Chondrocyte (in vitro differentiated cells): Measurements from ENCODE around the gene MYL12A. TPM values are rescaled to one million over a fixed set of nuclear protein-coding genes. Genes with fewer than 3 reads are reported as not detected.

Experiments used
- DNase-seq: peaks from one replicate; pipeline ENCODE4 v3.0.0; 2021; ENCODE audit warnings: mixed read lengths, low spot score
- H3K27ac Mint-ChIP-seq: one replicate; pipeline ENCODE4 v1.8.0; 2021; ENCODE audit warnings: mild to moderate bottlenecking, moderate library complexity, mixed read lengths; ENCODE audit not compliant: unreplicated experiment
- H3K27me3 Mint-ChIP-seq: 2 replicates; pipeline ENCODE4 v1.8.0; 2021; ENCODE audit warnings: low read depth, mixed read lengths
- H3K36me3 Mint-ChIP-seq: 2 replicates; pipeline ENCODE4 v1.8.0; 2021; ENCODE audit warnings: low read depth, mixed read lengths
- H3K4me1 Mint-ChIP-seq: 2 replicates; pipeline ENCODE4 v1.8.0; 2021; ENCODE audit warnings: low read depth, mild to moderate bottlenecking, mixed read lengths
- H3K4me3 Mint-ChIP-seq: one replicate; pipeline ENCODE4 v1.8.0; 2021; ENCODE audit warnings: mild to moderate bottlenecking, moderate library complexity, mixed read lengths; ENCODE audit not compliant: unreplicated experiment
- H3K9me3 Mint-ChIP-seq: 2 replicates; pipeline ENCODE4 v1.8.0; 2021; ENCODE audit warnings: low read depth, mixed read lengths
- CTCF ChIP-seq: fragments of 200-600 bp; sonication (generic); IDR thresholded peaks from 2 replicates; pipeline ENCODE4 v1.5.0; 2021; ENCODE audit warnings: antibody characterized with exemption, mild to moderate bottlenecking, moderate library complexity
- total RNA-seq: library from RNA; stranded (reverse); gene quantifications from 3 replicates; pipeline ENCODE4 v1.2.1, GENCODE V29; 2021

Gene MYL12A
- total RNA-seq, 1 donor from 2014 or later, result 647 TPM

- peaks cover 18% of the 10 kb centered on the region for H3K4me1 Mint-ChIP-seq
- no peaks in the 10 kb centered on the region for H3K27me3 Mint-ChIP-seq
- TF ChIP-seq CTCF, result no peak
Observed at GRCh38 chr18:3284501-3284900, 36.9 kb downstream of the MYL12A start.

GRCh38 chr18:3286159-3286558 is 38.6 kb downstream of the MYL12A start:
- Mint-ChIP-seq H3K4me3 (no peak overlapping the region), H3K36me3 (no peaks in the 10 kb centered on the region), H3K9me3 (peaks cover 9% of the 10 kb centered on the region), H3K4me1 (peaks cover 18% of the 10 kb centered on the region), H3K27ac (no peak overlapping the region), H3K27me3 (no peaks in the 10 kb centered on the region)
- no peak for DNase-seq
- no peak for TF ChIP-seq CTCF

More at GRCh38 chr18:3284501-3284900, 36.9 kb downstream of the MYL12A start:
- Mint-ChIP-seq H3K9me3 (peaks cover 2% of the 10 kb centered on the region), H3K36me3 (no peaks in the 10 kb centered on the region), H3K27ac (no peak overlapping the region), H3K4me3 (no peak overlapping the region)
- DNase-seq, result no peak

GRCh38 chr18:3293196-3293951 is 45.8 kb downstream of the MYL12A start:
- H3K9me3 Mint-ChIP-seq, result peaks cover 29% of the 10 kb centered on the region
- no peak overlapping the region for H3K4me3 Mint-ChIP-seq
- peaks cover 3% of the 10 kb centered on the region for H3K36me3 Mint-ChIP-seq
- TF ChIP-seq CTCF, result no peak
- no peak for DNase-seq
- no peak overlapping the region for H3K27ac Mint-ChIP-seq
- H3K4me1 Mint-ChIP-seq, result peaks cover 3% of the 10 kb centered on the region
- no peaks in the 10 kb centered on the region for H3K27me3 Mint-ChIP-seq

GRCh38 chr18:3294435-3295080 is 47.0 kb downstream of the MYL12A start:
- peaks cover 3% of the 10 kb centered on the region for H3K4me1 Mint-ChIP-seq
- no peak overlapping the region for H3K4me3 Mint-ChIP-seq
- TF ChIP-seq CTCF, result no peak
- H3K27ac Mint-ChIP-seq, result no peak overlapping the region
- H3K27me3 Mint-ChIP-seq, result no peaks in the 10 kb centered on the region
- H3K9me3 Mint-ChIP-seq, result peaks cover 32% of the 10 kb centered on the region
- H3K36me3 Mint-ChIP-seq, result peaks cover 3% of the 10 kb centered on the region
- DNase-seq, result no peak

- Mint-ChIP-seq H3K4me3 (peak overlapping the region; percentile 83), H3K9me3 (peaks cover 20% of the 10 kb centered on the region), H3K36me3 (peaks cover 1% of the 10 kb centered on the region), H3K4me1 (peaks cover 3% of the 10 kb centered on the region), H3K27ac (peak overlapping the region; percentile 80), H3K27me3 (no peaks in the 10 kb centered on the region)
- no peak for DNase-seq
- peak; percentile 83 for TF ChIP-seq CTCF
Observed at GRCh38 chr18:3297025-3297984, 49.7 kb downstream of the MYL12A start.
